Measurements from ENCODE around the gene KIAA0586.

The KIAA0586 gene

GRCh38 chr14:58537004-58537403, 109.5 kb downstream of the KIAA0586 start:
- Histone ChIP-seq H3K79me2 (ENCODE audit: insufficient read depth, low read length) (no peaks in the 10 kb centered on the region), H3K4me2 (ENCODE audit: low read depth, low read length, poor library complexity, severe bottlenecking) (no peak overlapping the region), H3K9ac (ENCODE audit: low read depth, low read length, poor library complexity, severe bottlenecking) (no peak overlapping the region), H3K27me3 (ENCODE audit: insufficient read depth, low read length, poor library complexity, severe bottlenecking) (no peaks in the 10 kb centered on the region), H2AFZ (ENCODE audit: low read length) (no peak overlapping the region), H3K36me3 (ENCODE audit: insufficient read depth, low read length) (no peaks in the 10 kb centered on the region), H3K4me3 (ENCODE audit: low read length, poor library complexity, severe bottlenecking) (no peak overlapping the region), H3K4me1 (ENCODE audit: insufficient read depth, low read length, poor library complexity, severe bottlenecking) (peaks cover 21% of the 10 kb centered on the region), H3K9me2 (replicated peaks; ENCODE audit: low read depth, low read length) (no peaks in the 10 kb centered on the region), H3K9me3 (ENCODE audit: insufficient read depth, low read depth, low read length) (no peaks in the 10 kb centered on the region), H3F3A (ENCODE audit: low read depth) (no peaks in the 10 kb centered on the region; the same call in none of the 2 replicates), H4K20me1 (ENCODE audit: insufficient read depth, low read length, poor library complexity, severe bottlenecking) (no peaks in the 10 kb centered on the region)
- TF ChIP-seq EZH2phosphoT487 (IDR thresholded peaks at IDR 0.05; ENCODE audit: borderline replicate concordance), result no peak
- no peak; the same call in 1 of the 2 replicates for TF ChIP-seq CTCF (conservative IDR thresholded peaks at IDR 0.05; ENCODE audit: low read length)

GRCh38 chr14:58540749-58541632, 113.5 kb downstream of the KIAA0586 start:
- no peak for TF ChIP-seq EZH2phosphoT487 (IDR thresholded peaks at IDR 0.05; ENCODE audit: borderline replicate concordance)
- TF ChIP-seq CTCF (conservative IDR thresholded peaks at IDR 0.05; ENCODE audit: low read length), result no peak
- no peak overlapping the region for H3K4me3 ChIP-seq (ENCODE audit: low read length, poor library complexity, severe bottlenecking)
- no peaks in the 10 kb centered on the region for H3K9me2 ChIP-seq (replicated peaks; ENCODE audit: low read depth, low read length)
- H3K4me2 ChIP-seq (ENCODE audit: low read depth, low read length, poor library complexity, severe bottlenecking), result no peak overlapping the region
- H3K9me3 ChIP-seq (ENCODE audit: insufficient read depth, low read depth, low read length), result no peaks in the 10 kb centered on the region
- no peaks in the 10 kb centered on the region for H3F3A ChIP-seq (ENCODE audit: low read depth)
- no peaks in the 10 kb centered on the region for H3K79me2 ChIP-seq (ENCODE audit: insufficient read depth, low read length)
- no peak overlapping the region for H2AFZ ChIP-seq (ENCODE audit: low read length)
- H3K36me3 ChIP-seq (ENCODE audit: insufficient read depth, low read length), result peaks cover 5% of the 10 kb centered on the region; the same call in 1 of the 2 replicates
- H3K9ac ChIP-seq (ENCODE audit: low read depth, low read length, poor library complexity, severe bottlenecking), result no peak overlapping the region
- no peaks in the 10 kb centered on the region for H3K4me1 ChIP-seq (ENCODE audit: insufficient read depth, low read length, poor library complexity, severe bottlenecking)
- no peaks in the 10 kb centered on the region for H4K20me1 ChIP-seq (ENCODE audit: insufficient read depth, low read length, poor library complexity, severe bottlenecking)
- H3K27me3 ChIP-seq (ENCODE audit: insufficient read depth, low read length, poor library complexity, severe bottlenecking), result no peaks in the 10 kb centered on the region

GRCh38 chr14:58541633-58542022, 114.1 kb downstream of the KIAA0586 start:
- Histone ChIP-seq H3K36me3 (ENCODE audit: insufficient read depth, low read length) (peaks cover 5% of the 10 kb centered on the region; the same call in 1 of the 2 replicates), H3K4me1 (ENCODE audit: insufficient read depth, low read length, poor library complexity, severe bottlenecking) (no peaks in the 10 kb centered on the region), H3K9me2 (replicated peaks; ENCODE audit: low read depth, low read length) (no peaks in the 10 kb centered on the region), H3K79me2 (ENCODE audit: insufficient read depth, low read length) (no peaks in the 10 kb centered on the region), H4K20me1 (ENCODE audit: insufficient read depth, low read length, poor library complexity, severe bottlenecking) (no peaks in the 10 kb centered on the region), H3K9ac (ENCODE audit: low read depth, low read length, poor library complexity, severe bottlenecking) (no peak overlapping the region), H3K27me3 (ENCODE audit: insufficient read depth, low read length, poor library complexity, severe bottlenecking) (no peaks in the 10 kb centered on the region), H3F3A (ENCODE audit: low read depth) (no peaks in the 10 kb centered on the region), H3K4me3 (ENCODE audit: low read length, poor library complexity, severe bottlenecking) (no peak overlapping the region), H3K9me3 (ENCODE audit: insufficient read depth, low read depth, low read length) (no peaks in the 10 kb centered on the region), H3K4me2 (ENCODE audit: low read depth, low read length, poor library complexity, severe bottlenecking) (no peak overlapping the region), H2AFZ (ENCODE audit: low read length) (no peak overlapping the region)
- TF ChIP-seq CTCF (conservative IDR thresholded peaks at IDR 0.05; ENCODE audit: low read length) (no peak), EZH2phosphoT487 (IDR thresholded peaks at IDR 0.05; ENCODE audit: borderline replicate concordance) (no peak)

Data from Loucy (cell line).